A549 (cell line): Measurements from ENCODE around the gene FGF16.

Experiments used
- CHD4 ChIP-seq: fragments of 200-600 bp; sonication (generic); IDR thresholded peaks from 2 replicates; pipeline ENCODE4 v1.6.1; 2016; ENCODE audit warnings: antibody characterized with exemption, mild to moderate bottlenecking, borderline replicate concordance
- CTCF ChIP-seq: fragments of >200 bp; sonication (Bioruptor Twin); formaldehyde crosslinking; IDR thresholded peaks from 3 replicates; pipeline ENCODE4 v1.5.1; 2016
- POLR2A ChIP-seq: IDR thresholded peaks from 2 replicates; pipeline ENCODE4 v1.6.1; 2012; ENCODE audit warnings: mild to moderate bottlenecking, low read length

- TF ChIP-seq POLR2A (no peak), CHD4 (no peak), CTCF (no peak)
These were observed 3.2 kb downstream of the FGF16 start for GRCh38 chrX:77450415-77450814.
